ENCODE results near the gene OIP5. TPM values are rescaled to one million over a fixed set of nuclear protein-coding genes. Genes with fewer than 3 reads are reported as not detected.

The OIP5 gene
- 1 to 10 TPM in 3 of 4 donors, under 1 TPM in 1; 0.89 to 5.4 (median 2.5) TPM for total RNA-seq
- polyA plus RNA-seq, result 1 to 10 TPM in 2 of 3 donors, under 1 TPM in 1; 0.31 to 2.4 (median 1.8) TPM
- long read RNA-seq, donor 1, partial matches to known transcripts, result 1 of 7 reads
- long read RNA-seq, donor 1, other reads (novel, unspliced or antisense), result 3 of 7 reads
- long read RNA-seq, donor 2, partial matches to known transcripts, result 1 of 6 reads
- long read RNA-seq, donor 2, other reads (novel, unspliced or antisense), result 1 of 6 reads

- intact Hi-C loops (cut with DNase I), result loop anchor here (5.0 to 10.0 kb wide), 3 partner anchors 40 to 98 kb away; partner anchors contain the start of genes CHP1 (in 1 of the 2) and EXD1 (in 1 of the 2)
- ATAC-seq (peak; percentile 99 to 100 (median 100)), DNase-seq (peak; percentile 98 to 99)
- H3K9me3 ChIP-seq, result no peaks in the 10 kb centered on the region
- no peaks in the 10 kb centered on the region for H3K36me3 ChIP-seq (ENCODE audit: insufficient read depth in 1 of 2, low read depth in 1 of 2)
- no peak for TF ChIP-seq CTCF (IDR thresholded peaks at IDR 0.05)
- peak within 1 kb of the TSS; percentile 84 for H3K4me3 ChIP-seq
- H3K27ac ChIP-seq, result peak within 1 kb of the TSS; percentile 81
- 0% methylated on average over 64 of the region's 64 CpGs for WGBS, 3 donors
- no peaks in the 10 kb centered on the region for H3K27me3 ChIP-seq (ENCODE audit: insufficient read depth in 3 of 3, low read length in 2 of 3)
- no peaks in the 10 kb centered on the region for H3K4me1 ChIP-seq
Measured at GRCh38 chr15:41332194-41333025, at the start of gene OIP5, which contains the start of gene NUSAP1. Gene OIP5, minus strand, starts transcription at chr15:41332591. Its CDS starts 30 bp downstream, at chr15:41332561. Gene NUSAP1, plus strand, starts transcription at chr15:41332881. Its CDS starts 77 bp downstream, at chr15:41332958.

- Histone ChIP-seq H3K27ac (no peak overlapping the region), H3K27me3 (ENCODE audit: insufficient read depth in 3 of 3, low read length in 2 of 3) (no peaks in the 10 kb centered on the region), H3K9me3 (no peaks in the 10 kb centered on the region), H3K4me3 (no peak overlapping the region), H3K4me1 (no peaks in the 10 kb centered on the region), H3K36me3 (ENCODE audit: insufficient read depth in 1 of 2, low read depth in 1 of 2) (peaks cover 0 to 49% of the 10 kb centered on the region in 2 donors)
- ATAC-seq, result no peak
- TF ChIP-seq CTCF (IDR thresholded peaks at IDR 0.05), result no peak
- no peak for DNase-seq
- intact Hi-C loops (cut with DNase I), result no loop called here
- WGBS, 3 donors, result 97 to 100% (median 99%) methylated on average over 4 of the region's 4 CpGs
Measured at GRCh38 chr15:41377978-41378377, 45.6 kb upstream of the OIP5 start.

GRCh38 chr15:41367418-41367817 is 35.0 kb upstream of the OIP5 start:
- peak; percentile 46 to 81 (median 65) for ATAC-seq
- Histone ChIP-seq H3K4me3 (no peak overlapping the region), H3K36me3 (ENCODE audit: insufficient read depth in 1 of 2, low read depth in 1 of 2) (peaks cover 0 to 42% of the 10 kb centered on the region in 2 donors), H3K4me1 (peaks cover 3% of the 10 kb centered on the region), H3K27ac (no peak overlapping the region), H3K9me3 (no peaks in the 10 kb centered on the region), H3K27me3 (ENCODE audit: insufficient read depth in 3 of 3, low read length in 2 of 3) (no peaks in the 10 kb centered on the region)
- no peak for TF ChIP-seq CTCF (IDR thresholded peaks at IDR 0.05)
- WGBS, 3 donors, result 41 to 63% (median 46%) methylated on average over 3 of the region's 3 CpGs
- DNase-seq, result no peak
- intact Hi-C loops (cut with DNase I), result no loop called here

GRCh38 chr15:41354371-41354770 is 22.0 kb upstream of the OIP5 start:
- intact Hi-C loops (cut with DNase I), result no loop called here
- no peaks in the 10 kb centered on the region for H3K27me3 ChIP-seq (ENCODE audit: insufficient read depth in 3 of 3, low read length in 2 of 3)
- no peak for DNase-seq
- no peak for TF ChIP-seq CTCF (IDR thresholded peaks at IDR 0.05)
- H3K36me3 ChIP-seq (ENCODE audit: insufficient read depth in 1 of 2, low read depth in 1 of 2), result peaks cover 0 to 46% of the 10 kb centered on the region in 2 donors
- WGBS, 3 donors, result 95 to 97% (median 96%) methylated on average over 10 of the region's 10 CpGs
- no peaks in the 10 kb centered on the region for H3K9me3 ChIP-seq
- H3K27ac ChIP-seq, result no peak overlapping the region
- H3K4me3 ChIP-seq, result no peak overlapping the region
- no peak for ATAC-seq
- H3K4me1 ChIP-seq, result peaks cover 1% of the 10 kb centered on the region

All from psoas muscle (tissue), 8 donors.